ENCODE data around the gene PTPRN2. TPM values are rescaled to one million over a fixed set of nuclear protein-coding genes. Genes with fewer than 3 reads are reported as not detected.

Gene PTPRN2
- polyA plus RNA-seq, 1 of the 3 experiments (the other 2 are of a cell fraction), result 4.0 TPM

- H3K9me3 ChIP-seq, result no peaks in the 10 kb centered on the region
- H3F3A ChIP-seq (replicated peaks; ENCODE audit: insufficient read depth), result no peaks in the 10 kb centered on the region
- no peak for DNase-seq
- POLR2A ChIA-PET, result no interaction called here
- H3K36me3 ChIP-seq (replicated peaks in 1 of 2; ENCODE audit: control insufficient read depth in 1 of 2, insufficient read depth in 2 of 2, low read length in 1 of 2), result no peaks in the 10 kb centered on the region
- H3K4me1 ChIP-seq (ENCODE audit: control insufficient read depth in 1 of 2, insufficient read depth in 2 of 2, low read depth in 1 of 2, low read length in 1 of 2), result peaks cover 0 to 18% of the 10 kb centered on the region in 2 experiments; a peak in 2 of 4 replicates
- H2AFZ ChIP-seq (ENCODE audit: low read depth), result no peak overlapping the region
- no peaks in the 10 kb centered on the region for H3K79me2 ChIP-seq (ENCODE audit: insufficient read depth)
- H4K20me1 ChIP-seq (ENCODE audit: insufficient read depth), result no peaks in the 10 kb centered on the region
- 47% methylated on average over 6 of the region's 9 CpGs for WGBS (ENCODE audit: low lambda C conversion rate)
- H3K4me3 ChIP-seq (ENCODE audit: low read depth in 2 of 2, low read length in 1 of 2), result no peak overlapping the region
- CTCF ChIA-PET, result interaction anchor here (0.6 to 2.5 kb wide), 3 partner anchors 24 to 491 kb away, joined by 3 to 15 read pairs (median 9); no protein-coding TSS in a partner anchor
- TF ChIP-seq FOXJ3 (CRISPR knock-in tag; IDR thresholded peaks at IDR 0.05) (no peak), GABPA (IDR thresholded peaks at IDR 0.05; ENCODE audit: low read depth) (no peak), CHD2 (IDR thresholded peaks at IDR 0.05; ENCODE audit: low read length, partially characterized antibody) (no peak), REST (IDR thresholded peaks at IDR 0.05; ENCODE audit: low read depth, low read length) (no peak), TEAD4 (IDR thresholded peaks at IDR 0.05; ENCODE audit: borderline replicate concordance, insufficient read depth) (no peak), EP300 (IDR thresholded peaks at IDR 0.05; ENCODE audit: borderline replicate concordance in 1 of 2, low read depth in 1 of 2, low read length in 1 of 2) (no peak), USF2 (IDR thresholded peaks at IDR 0.05; ENCODE audit: borderline replicate concordance, low read depth, low read length) (no peak), ZBTB33 (IDR thresholded peaks at IDR 0.05; ENCODE audit: borderline replicate concordance, low read depth) (no peak), RXRA (IDR thresholded peaks at IDR 0.05; ENCODE audit: borderline replicate concordance, low read depth) (no peak), PBX3 (IDR thresholded peaks at IDR 0.05) (no peak), NRF1 (IDR thresholded peaks at IDR 0.05; ENCODE audit: low read depth, low read length) (no peak)
- H3K27ac ChIP-seq (ENCODE audit: low read depth in 2 of 2, low read length in 1 of 2), result no peak overlapping the region
- no peaks in the 10 kb centered on the region for H3K9me2 ChIP-seq
- H3K27me3 ChIP-seq (ENCODE audit: insufficient read depth), result no peaks in the 10 kb centered on the region
- H3K9ac ChIP-seq, result no peak overlapping the region
- no peak overlapping the region for H3K4me2 ChIP-seq
Observed at GRCh38 chr7:158494643-158495042, 93.0 kb downstream of the PTPRN2 start.
